ELF-1 (cell line): Measurements from ENCODE around the gene FOXK1.
A peak's percentile ranks its signal among the peaks of the same experiment; 100 is the strongest.

Experiments
- DNase-seq: peaks from one replicate; pipeline ENCODE4 v3.0.0-alpha.2; 2016; ENCODE audit warnings: low read depth, low spot score

Gene FOXK1

DNA sequence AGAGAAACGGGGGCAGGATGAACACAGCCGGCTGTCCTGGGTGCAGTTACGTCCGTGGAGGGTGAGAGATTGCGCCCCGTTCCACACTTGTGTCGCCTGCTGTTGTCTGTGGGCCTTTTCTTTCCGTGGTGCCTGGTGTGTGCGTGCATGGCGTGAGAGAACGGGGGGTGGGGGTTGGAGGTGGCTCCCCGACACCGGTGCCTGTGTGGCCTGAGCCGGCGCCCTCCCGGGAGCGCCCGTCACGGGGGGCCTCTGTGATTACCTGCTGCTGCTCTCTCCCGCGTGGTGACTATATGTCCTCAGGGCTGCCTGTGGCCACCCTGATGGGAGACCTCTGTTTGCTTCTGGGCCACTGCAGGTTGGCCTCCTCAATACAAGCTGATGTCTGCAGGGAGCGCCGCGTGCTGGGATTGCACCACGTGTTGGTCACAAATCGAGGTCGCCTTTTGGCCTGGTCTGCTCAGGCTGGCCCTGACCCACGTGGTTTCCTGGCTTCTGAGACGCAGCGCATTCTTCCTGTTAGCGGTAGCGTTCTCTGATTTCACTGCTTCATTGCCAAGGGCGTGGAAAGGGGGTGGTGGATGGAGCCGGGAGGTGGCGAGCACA is 82.4 kb downstream of the FOXK1 start:
- DNase-seq, result no peak

DNA sequence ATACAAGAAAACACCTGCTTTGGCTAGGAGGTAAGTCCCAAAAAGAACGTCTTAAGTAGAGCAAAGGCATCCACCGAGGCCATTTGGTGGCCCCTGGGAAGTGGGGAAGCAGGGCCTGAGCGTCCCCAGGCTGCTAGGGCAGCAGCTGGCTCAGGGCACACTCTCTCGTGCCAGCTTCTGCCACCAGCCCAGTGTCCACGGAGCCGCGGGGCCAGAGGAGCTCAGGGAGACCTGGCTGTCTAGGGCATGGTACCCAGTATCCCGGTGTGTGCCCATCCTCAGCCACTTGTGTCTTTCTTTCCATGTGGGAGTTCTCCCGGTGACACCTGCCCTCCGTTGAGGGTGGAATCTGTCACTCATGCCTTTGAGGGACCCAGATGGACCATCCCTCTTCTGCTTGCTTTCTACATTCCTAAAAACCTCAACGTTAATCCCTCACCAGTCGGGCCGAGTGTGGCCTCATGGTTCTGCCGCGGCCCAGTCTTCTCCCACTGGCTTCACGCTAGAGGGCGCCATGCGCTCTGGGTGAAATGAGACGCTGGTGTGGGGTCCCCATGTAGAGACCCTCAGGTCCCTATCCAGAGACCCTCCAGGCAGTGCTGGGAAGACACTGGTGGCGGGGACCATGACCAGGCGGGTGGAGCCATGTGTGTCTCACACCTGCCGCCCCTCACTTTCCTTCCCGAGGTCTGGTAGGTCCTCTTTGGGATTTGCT is 83.8 kb downstream of the FOXK1 start:
- no peak for DNase-seq

DNA sequence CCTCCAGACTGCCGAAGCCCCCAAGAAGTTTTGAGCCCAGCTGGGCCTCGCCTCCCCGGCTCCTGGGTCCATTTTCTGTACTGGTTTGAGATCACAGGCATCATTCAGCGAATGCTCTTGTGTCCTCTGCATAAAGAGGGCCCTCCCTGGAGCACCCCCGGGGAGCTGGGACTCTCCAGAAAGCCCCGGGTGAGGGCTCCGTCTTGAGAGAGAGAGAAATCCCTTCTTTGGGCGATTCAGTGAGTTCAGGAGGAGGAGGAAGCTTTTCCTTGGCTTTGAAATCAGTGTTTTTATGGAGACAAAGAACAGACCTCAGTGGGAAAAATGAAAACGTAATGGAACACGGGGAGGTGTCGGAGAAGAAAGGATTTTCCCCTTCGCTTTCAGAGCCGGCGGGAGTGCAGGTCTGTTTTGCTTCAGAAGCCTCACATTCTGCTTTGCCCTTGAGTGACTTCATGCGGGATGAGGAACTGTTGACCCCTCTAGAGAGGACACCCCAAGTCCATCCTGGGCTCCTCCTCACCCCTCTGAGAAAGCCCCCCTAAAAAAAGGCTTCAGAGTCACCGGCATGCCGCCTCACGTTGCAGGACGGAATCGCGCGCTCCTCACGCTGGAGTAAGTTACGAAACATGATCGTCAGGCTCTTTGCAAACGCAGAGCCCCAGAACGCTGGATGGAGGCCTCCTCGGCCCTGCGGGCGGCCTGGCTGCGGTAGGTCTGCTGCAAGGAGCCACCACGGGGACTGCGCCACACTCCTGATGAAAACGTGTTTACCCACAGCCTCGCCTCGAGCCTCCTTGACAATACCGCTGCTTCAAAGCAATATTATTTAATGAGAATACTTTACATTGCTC is 84.8 kb downstream of the FOXK1 start:
- DNase-seq, result no peak

GRCh38 chr7:4768597-4769569 is 86.8 kb downstream of the FOXK1 start:
- no peak for DNase-seq

- no peak for DNase-seq
These were observed 87.7 kb downstream of the FOXK1 start for GRCh38 chr7:4769761-4770160.

DNA sequence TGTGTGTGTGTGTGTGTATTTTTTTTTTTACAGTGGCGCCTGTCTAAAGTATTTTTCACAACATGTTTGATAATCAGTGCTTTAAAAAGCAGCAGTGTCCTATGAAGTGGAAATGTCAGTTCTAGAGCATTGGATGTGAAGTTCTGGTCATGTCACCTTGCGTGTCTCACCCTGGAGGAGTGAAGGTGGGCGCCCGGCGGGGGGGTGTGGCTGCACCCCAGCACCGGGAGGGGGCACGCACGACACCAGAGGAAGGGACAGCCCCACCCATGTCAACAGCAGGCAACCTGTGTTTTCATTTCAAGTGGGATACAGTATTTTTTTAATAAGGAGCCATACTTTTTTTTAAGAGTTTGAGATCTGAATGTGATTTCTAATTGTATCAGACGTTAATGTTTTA is 88.8 kb downstream of the FOXK1 start:
- no peak for DNase-seq

GRCh38 chr7:4771737-4772136 is 89.6 kb downstream of the FOXK1 start:
- no peak for DNase-seq

- no peak for DNase-seq
These were observed 90.2 kb downstream of the FOXK1 start for GRCh38 chr7:4772306-4772705.

- DNase-seq, result no peak
These were observed 91.9 kb downstream of the FOXK1 start for GRCh38 chr7:4774007-4774406.

DNA sequence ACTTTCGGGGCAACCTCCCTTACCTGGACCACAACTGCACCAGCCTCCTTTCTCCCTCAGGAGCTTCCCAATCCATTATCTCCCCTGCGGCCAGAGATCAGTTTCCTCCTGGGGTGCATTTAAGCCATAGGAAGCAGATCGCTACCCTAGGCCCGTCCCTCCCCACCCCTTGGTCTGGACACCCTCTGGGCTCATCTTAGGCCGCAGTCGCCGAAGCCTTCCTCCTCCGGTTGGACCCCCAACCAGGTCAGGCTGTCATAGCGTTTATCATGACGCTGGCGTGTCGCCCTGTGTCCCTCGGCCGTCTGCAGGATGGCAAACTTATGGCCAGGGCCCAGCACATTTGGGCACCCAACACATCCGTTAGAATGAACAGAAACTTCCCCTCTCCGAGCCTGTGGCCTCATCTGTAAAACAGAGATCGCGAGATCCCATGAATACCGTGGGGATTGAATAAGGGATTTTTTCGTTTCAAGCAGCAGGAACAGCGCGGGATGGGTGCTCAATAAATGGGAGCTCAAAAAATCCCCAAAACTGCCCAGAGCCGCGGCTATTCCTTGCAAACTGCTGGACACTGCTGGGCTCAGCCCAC is 92.7 kb downstream of the FOXK1 start:
- no peak for DNase-seq

DNA sequence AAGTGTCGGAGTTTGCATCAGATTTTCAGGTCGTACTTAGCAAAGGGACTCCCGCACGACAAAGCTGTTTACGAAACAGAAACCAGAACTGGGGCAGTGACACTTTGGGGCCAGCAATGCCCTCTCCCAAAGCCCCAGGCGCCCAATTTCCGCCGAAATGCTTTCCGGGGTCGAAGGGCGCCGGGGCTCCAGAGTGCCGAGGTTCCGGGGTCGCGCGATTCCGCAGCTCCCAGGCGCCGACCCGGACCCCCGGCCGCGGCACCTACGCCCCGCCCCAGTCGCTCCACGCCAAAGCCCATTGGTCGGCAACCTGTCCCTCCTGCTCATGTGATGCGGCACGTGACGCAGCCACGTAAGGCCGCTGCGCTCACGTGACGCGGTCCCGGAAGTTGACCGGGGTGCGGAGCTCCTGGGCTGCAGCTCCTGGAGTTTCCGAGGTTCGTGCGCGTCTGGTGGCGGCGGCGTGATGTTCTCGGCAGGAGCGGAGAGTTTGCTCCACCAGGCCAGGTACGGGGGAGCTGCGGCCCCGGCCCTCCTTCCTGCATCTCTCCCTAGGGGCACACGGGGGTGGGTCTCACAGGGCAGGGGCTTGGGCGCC is 93.3 kb downstream of the FOXK1 start, which contains the start of gene AP5Z1:
Gene AP5Z1 (plus strand): TSS at position 374 of the 598 bp plus-strand sequence. CDS start 93 bp downstream, at position 467.
- peak; percentile 97 for DNase-seq

GRCh38 chr7:4775848-4776623 is 93.9 kb downstream of the FOXK1 start:
- DNase-seq, result no peak

- DNase-seq, result no peak
These were observed 97.0 kb downstream of the FOXK1 start for GRCh38 chr7:4779118-4779517.

DNA sequence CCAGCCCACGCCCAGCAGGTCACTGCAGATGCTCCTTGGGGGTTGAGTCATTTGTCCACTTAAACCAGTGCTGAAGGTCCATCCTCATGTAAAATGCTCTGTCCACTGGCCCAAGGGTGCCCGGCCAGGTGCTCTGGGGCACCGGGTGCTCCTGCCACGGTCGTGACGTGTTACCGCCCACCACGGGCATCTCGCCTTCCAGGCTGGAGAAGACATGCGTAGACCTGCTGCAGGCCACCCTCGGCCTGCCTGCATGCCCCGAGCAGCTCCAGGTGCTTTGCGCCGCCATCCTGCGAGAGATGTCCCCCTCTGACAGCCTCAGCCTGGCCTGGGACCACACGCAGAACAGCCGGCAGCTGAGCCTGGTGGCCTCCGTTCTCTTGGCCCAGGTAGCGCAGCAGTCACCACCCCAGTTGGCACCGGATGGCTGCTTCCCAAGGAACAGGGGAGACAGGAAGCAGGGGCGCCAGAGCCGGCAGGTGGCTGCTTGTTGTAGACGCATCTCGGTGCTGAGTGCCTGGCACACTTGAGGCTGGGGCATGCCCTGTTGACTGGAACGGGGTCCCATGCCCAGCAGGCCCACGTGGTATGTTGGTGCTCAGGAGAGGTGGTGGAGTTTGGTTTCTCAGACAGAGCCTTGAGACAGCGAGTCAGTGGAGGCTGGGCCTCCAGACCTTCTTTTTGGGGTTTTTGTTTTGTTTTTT is 99.4 kb downstream of the FOXK1 start:
- DNase-seq, result no peak

DNA sequence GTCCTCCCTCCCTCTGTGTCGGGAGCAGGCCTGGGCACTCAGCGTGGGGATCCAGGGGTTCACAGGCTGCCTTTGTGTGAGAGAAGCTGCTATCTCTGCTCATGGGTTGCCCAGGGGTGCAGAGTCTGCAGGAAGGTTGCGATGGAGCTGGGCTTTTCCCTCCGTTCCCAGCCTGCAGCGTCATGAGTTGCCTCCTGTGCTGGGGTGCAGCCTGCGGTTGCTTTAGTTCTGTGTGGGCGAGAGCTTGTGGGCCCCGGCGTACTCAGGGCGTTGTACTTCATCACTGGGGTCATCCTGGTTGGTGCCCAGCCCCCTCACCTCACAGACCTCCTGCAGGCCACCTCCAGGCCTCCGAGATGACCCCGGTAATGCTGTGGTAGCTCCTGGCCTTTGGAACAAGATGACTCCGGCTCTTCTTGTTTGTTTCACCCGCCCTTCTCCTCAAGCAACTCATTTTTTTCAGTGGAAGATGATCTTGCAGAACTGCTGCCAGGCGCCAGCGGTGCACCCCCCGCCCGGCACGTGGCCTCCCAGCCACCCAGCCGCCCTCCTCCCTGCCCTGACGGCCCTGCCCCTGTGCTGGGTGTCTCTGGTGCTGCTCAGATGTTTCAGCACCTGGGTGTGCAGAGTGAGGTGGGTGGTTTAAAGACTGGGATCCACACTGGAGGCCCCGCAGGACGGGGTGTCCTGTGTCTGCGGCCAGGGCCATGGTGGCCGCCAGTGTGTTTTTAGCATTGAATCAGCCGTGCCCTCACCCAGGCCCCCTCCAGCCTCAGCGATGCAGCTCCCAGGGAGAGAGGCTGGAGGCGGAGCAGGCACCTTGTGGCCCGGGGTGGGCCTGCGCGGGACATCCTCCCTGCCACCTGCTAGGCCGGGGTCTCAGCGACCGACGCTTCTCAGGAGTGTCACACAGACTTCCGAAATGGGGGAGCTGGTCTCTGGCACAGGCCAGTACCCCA is 100.5 kb downstream of the FOXK1 start:
- no peak for DNase-seq

DNA sequence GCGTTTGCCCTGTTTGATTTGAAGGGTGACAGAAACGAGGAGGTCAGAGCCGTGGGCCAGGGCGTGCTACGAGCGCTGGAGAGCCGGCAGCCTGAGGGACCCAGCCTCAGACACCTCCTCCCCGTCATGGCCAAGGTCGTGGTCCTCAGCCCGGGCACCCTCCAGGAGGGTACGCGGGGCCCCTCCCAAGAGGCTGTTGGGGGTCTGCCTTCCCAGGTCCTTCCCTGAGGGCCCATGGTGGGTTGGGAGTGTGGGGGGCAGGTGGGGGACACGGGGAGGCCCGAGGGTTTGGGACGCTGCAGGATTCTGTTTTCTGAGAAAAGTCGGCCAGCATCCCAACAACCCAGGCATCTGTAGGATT is 101.2 kb downstream of the FOXK1 start:
- no peak for DNase-seq

DNA sequence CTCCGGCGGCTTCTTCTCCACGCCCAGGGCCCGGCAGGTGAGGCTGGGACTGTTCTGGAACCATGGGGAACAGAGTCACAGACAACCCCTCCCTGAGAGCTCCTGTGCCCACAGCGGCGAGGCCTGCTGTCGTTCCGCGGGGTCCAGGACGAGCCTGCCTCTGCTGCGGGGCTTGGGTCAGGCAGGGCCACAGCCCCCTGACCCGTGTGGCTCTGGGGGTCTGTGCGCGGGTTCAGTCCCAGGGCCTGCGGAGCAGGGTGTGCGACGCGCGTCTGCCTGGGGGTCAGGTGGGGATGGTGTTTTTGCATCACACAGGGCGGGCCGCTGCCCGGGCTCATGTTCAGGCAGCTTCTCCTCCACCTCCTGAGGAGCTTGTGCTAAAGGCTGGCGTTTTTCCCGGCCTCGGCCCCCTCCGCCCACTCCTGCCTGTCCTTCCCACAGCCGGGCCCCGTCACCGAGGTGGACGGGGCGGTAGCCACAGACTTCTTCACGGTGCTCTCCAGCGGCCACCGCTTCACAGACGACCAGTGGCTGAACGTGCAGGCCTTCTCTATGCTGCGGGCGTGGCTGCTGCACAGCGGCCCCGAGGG is 101.8 kb downstream of the FOXK1 start:
- DNase-seq, result no peak

GRCh38 chr7:4784799-4785198 is 102.7 kb downstream of the FOXK1 start:
- no peak for DNase-seq
